A549 treated with AZD9567 at 1 μM for 4 hours (cell line): Measurements from ENCODE around the gene SLAMF7. TPM values are rescaled to one million over a fixed set of nuclear protein-coding genes. Genes with fewer than 3 reads are reported as not detected.

Experiments used
- total RNA-seq: library from RNA; stranded (reverse); fragments of 200-300 nt; extraction: Qiagen RNA extraction; gene quantifications from 5 replicates; pipeline ENCODE4 v1.2.3, GENCODE V29; 2022; ENCODE audit not compliant: insufficient read depth

The SLAMF7 gene, protein sequence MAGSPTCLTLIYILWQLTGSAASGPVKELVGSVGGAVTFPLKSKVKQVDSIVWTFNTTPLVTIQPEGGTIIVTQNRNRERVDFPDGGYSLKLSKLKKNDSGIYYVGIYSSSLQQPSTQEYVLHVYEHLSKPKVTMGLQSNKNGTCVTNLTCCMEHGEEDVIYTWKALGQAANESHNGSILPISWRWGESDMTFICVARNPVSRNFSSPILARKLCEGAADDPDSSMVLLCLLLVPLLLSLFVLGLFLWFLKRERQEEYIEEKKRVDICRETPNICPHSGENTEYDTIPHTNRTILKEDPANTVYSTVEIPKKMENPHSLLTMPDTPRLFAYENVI
- total RNA-seq = 1.2 to 3.1 TPM (median 1.8 TPM) in 5 replicates

DNA sequence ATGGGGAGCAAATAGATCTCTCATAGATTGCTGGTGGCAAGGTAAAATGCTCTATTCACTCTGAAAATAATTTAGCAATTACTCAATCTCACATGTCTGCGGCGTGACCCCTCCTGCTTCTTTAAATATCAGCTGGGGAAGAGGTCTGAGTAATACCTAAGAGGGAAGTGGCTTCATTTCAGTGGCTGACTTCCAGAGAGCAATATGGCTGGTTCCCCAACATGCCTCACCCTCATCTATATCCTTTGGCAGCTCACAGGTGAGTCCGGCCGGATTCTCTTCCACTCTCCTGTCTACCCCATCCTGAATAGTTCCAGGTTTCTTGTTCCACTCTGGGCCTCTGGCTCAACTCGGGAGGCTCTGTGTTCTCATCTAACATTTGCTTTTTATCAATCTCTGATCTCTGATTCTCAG, at the start of gene SLAMF7:
SLAMF7 (plus strand) TSS at position 150 of the 414 bp plus-strand sequence; CDS start at position 205, 55 bp downstream.

DNA sequence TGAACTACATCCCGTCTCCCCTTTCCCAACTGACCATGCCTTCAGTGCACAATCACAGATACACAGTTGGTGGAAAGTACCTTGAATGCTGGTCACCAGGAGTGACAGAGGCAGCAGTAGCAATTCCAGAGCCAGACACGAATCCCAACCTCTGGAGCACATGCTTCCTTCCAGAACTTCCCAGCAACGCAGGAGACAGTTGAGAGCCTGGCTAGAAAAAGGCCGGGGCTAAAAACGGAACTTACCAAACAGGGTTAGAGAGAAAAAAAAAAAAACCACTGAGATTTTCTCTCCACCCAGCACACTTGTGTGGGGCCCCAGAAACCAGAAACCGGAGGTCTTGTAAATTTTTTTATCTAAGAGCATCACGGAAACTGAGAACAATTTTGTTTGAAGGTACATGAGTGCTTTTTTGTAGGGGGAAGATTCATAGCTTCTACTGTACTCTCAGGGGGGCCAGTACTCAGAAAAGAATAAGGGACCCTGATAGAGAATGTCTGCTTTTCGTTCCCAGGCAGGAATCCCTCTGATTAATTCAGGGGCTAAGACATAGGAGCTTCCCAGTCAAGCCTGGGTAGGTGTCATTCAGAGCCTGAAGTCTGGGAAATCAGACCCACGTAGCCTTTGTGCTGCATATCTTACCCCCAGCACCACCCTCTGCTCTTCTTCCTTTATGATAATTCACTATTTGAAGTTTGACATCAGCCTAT, 27.3 kb upstream of the SLAMF7 start, which contains the start of gene CD48:
CD48 (minus strand) TSS at position 221 of the 710 bp plus-strand sequence; CDS start at position 162, 59 bp downstream.

DNA sequence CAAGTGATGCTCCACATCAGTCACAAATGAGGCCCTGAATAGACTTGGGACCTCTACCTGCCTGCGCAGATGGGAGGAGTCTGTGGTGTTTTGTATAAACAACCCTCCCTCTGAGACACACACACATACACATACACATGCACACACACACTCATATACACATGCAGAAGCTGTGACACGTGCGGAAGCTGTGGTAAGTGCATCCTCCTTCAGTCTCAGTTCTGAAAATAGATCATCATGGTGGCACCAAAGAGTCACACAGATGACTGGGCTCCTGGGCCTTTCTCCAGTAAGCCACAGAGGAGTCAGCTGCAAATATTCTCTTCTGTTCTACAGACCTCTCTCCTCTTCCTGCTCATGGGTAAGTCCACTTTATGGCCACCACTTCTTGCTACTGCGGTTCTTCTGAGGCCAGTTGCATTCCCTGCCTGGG, 56.9 kb downstream of the SLAMF7 start, which contains the start of gene LY9:
LY9 (plus strand) TSS at position 224 of the 433 bp plus-strand sequence; CDS start at position 238, 14 bp downstream.

Other genes with a start within 250 kb of the SLAMF7 start
- not detected in 5 replicates for gene SLAMF6, start 216.0 kb upstream of the SLAMF7 start, total RNA-seq
- not detected in 5 replicates for gene CD84, start 159.8 kb upstream of the SLAMF7 start, total RNA-seq
- gene SLAMF1, start 92.2 kb upstream of the SLAMF7 start, total RNA-seq = not detected in 5 replicates
- not detected in 5 replicates for gene CD48, start 27.4 kb upstream of the SLAMF7 start, total RNA-seq
- gene LY9, start 56.9 kb downstream of the SLAMF7 start, total RNA-seq = 0.06 to 0.13 TPM (median 0.10 TPM) in 4 of 5 replicates, not detected in the other
- gene CD244, start 123.6 kb downstream of the SLAMF7 start, total RNA-seq = not detected in 5 replicates
- not detected in 5 replicates for gene ITLN1, start 145.9 kb downstream of the SLAMF7 start, total RNA-seq
- gene ITLN2, start 215.6 kb downstream of the SLAMF7 start, total RNA-seq = 0.21 to 0.57 TPM (median 0.42 TPM) in 4 of 5 replicates, not detected in the other